Panc1 (cell line): ENCODE measurements around the gene GAN.

ENCODE experiments used
- POLR2AphosphoS5 ChIP-seq: IDR thresholded peaks from 2 replicates; pipeline ENCODE4 v1.6.1; 2012; ENCODE audit warnings: mild to moderate bottlenecking, low read depth, low read length, moderate library complexity
- SIN3A ChIP-seq: IDR thresholded peaks from 2 replicates; pipeline ENCODE4 v1.6.1; 2012; ENCODE audit warnings: low read depth, mild to moderate bottlenecking, low read length, moderate library complexity, borderline replicate concordance; ENCODE audit not compliant: insufficient read depth
- TF ChIP-seq, protein P1 (sequence below), 2 experiments: IDR thresholded peaks; 2 replicates each; pipeline ENCODE4 v1.6.1; 2011 to 2012; ENCODE audit warnings: low read depth in 2 of 2, control low read depth in 1 of 2, low read length in 1 of 2, mild to moderate bottlenecking in 1 of 2, moderate library complexity in 1 of 2; ENCODE audit not compliant: insufficient read depth in 1 of 2
- TF ChIP-seq, protein P2 (sequence below): fragments of 450-650 bp; IDR thresholded peaks from 2 replicates; pipeline ENCODE4 v1.5.1; 2017; ENCODE audit warnings: mild to moderate bottlenecking

DNA sequence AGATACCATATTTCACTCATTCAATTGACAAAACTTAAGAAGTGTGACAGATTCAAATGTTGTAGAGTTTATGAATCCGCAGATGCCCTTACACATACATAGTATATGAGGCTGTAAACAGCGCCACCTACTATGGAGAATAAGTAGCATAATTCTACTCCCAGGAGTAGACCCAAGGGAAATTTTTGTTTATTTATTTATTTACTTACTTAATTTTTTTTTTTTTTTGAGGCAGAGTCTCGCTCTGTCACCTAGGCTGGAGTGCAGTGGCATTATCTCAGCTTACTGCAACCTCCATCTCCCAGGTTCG, 35.5 kb downstream of the GAN start:
- TF ChIP-seq, protein P1, sequence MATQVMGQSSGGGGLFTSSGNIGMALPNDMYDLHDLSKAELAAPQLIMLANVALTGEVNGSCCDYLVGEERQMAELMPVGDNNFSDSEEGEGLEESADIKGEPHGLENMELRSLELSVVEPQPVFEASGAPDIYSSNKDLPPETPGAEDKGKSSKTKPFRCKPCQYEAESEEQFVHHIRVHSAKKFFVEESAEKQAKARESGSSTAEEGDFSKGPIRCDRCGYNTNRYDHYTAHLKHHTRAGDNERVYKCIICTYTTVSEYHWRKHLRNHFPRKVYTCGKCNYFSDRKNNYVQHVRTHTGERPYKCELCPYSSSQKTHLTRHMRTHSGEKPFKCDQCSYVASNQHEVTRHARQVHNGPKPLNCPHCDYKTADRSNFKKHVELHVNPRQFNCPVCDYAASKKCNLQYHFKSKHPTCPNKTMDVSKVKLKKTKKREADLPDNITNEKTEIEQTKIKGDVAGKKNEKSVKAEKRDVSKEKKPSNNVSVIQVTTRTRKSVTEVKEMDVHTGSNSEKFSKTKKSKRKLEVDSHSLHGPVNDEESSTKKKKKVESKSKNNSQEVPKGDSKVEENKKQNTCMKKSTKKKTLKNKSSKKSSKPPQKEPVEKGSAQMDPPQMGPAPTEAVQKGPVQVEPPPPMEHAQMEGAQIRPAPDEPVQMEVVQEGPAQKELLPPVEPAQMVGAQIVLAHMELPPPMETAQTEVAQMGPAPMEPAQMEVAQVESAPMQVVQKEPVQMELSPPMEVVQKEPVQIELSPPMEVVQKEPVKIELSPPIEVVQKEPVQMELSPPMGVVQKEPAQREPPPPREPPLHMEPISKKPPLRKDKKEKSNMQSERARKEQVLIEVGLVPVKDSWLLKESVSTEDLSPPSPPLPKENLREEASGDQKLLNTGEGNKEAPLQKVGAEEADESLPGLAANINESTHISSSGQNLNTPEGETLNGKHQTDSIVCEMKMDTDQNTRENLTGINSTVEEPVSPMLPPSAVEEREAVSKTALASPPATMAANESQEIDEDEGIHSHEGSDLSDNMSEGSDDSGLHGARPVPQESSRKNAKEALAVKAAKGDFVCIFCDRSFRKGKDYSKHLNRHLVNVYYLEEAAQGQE (IDR thresholded peaks at IDR 0.05; ENCODE audit: insufficient read depth in 1 of 2, low read depth in 2 of 2, low read length in 1 of 2): no peak
- TF ChIP-seq, protein P2, sequence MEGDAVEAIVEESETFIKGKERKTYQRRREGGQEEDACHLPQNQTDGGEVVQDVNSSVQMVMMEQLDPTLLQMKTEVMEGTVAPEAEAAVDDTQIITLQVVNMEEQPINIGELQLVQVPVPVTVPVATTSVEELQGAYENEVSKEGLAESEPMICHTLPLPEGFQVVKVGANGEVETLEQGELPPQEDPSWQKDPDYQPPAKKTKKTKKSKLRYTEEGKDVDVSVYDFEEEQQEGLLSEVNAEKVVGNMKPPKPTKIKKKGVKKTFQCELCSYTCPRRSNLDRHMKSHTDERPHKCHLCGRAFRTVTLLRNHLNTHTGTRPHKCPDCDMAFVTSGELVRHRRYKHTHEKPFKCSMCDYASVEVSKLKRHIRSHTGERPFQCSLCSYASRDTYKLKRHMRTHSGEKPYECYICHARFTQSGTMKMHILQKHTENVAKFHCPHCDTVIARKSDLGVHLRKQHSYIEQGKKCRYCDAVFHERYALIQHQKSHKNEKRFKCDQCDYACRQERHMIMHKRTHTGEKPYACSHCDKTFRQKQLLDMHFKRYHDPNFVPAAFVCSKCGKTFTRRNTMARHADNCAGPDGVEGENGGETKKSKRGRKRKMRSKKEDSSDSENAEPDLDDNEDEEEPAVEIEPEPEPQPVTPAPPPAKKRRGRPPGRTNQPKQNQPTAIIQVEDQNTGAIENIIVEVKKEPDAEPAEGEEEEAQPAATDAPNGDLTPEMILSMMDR: peak; percentile 25; the same call in 1 of the 2 replicates
- TF ChIP-seq SIN3A: no peak
- TF ChIP-seq POLR2AphosphoS5: no peak
